HG03139 (cell line): ENCODE measurements around the gene RPA1.

Experiments used
- ATAC-seq: cut with Tn5 transposase; IDR thresholded peaks from one replicate; pipeline ENCODE4 v1.9.1; 2021; ENCODE audit not compliant: unreplicated experiment

RPA1 gene

GRCh38 chr17:1939981-1940809, 110.4 kb downstream of the RPA1 start:
- no peak for ATAC-seq

DNA sequence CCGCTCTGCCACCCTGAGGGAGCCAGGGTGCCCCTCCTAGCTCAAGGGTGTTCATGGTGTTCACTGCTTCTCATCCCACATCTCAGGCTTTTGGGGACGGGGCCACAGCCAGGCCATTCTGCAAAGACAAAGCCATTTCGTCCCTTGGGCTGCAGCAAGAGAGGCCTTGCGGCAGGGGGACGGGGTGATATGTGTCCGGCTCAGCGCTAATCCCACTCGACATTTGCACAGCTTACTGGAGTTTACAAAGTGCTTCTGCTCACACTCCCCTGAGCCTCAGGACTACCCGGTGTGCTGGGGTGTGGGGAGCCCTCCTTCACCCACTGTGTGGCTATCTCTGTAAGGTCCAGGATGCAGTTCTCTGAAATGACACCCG, 111.0 kb downstream of the RPA1 start:
- ATAC-seq, result no peak

DNA sequence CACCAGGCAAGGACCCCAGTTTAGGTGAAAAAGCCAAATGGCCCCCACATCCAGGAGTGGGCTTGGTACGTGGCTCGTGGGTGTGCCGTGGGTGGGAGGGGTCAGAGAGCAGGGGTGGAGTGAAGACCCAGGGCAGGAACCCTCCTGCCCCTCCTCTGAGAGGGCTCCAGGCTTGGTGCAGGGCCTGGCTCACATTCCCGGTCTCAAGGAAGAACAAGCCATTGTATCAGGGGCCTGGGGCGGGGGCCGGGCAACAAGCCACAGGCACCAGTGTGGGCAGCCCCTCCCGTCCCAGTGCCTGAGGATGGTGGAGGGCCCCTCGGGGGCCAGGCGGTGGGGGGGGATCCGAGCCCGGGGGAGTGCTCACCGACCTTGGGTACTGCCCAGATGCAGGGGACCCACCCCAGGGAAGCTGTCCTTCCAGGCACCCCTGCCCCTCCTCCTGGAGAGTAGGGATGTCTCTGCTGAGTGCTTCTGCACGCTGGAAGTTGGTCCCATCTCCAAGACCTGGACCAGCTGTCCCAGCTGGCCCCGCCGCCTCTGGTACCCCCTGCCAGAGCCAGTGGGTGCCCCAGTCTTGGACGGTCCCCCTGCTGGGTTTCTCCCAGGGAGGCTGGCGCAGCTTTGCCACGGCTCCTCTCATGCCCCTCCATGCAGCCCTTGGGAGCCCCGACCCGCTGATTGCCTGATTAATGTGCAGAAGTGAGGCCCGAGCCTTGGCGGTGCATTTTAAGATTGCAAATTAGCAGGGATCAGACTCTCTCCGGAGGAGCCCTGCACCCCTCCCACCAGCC, 111.7 kb downstream of the RPA1 start:
- ATAC-seq, result no peak

- no peak for ATAC-seq
Observed at GRCh38 chr17:1942066-1942365, 112.2 kb downstream of the RPA1 start.

DNA sequence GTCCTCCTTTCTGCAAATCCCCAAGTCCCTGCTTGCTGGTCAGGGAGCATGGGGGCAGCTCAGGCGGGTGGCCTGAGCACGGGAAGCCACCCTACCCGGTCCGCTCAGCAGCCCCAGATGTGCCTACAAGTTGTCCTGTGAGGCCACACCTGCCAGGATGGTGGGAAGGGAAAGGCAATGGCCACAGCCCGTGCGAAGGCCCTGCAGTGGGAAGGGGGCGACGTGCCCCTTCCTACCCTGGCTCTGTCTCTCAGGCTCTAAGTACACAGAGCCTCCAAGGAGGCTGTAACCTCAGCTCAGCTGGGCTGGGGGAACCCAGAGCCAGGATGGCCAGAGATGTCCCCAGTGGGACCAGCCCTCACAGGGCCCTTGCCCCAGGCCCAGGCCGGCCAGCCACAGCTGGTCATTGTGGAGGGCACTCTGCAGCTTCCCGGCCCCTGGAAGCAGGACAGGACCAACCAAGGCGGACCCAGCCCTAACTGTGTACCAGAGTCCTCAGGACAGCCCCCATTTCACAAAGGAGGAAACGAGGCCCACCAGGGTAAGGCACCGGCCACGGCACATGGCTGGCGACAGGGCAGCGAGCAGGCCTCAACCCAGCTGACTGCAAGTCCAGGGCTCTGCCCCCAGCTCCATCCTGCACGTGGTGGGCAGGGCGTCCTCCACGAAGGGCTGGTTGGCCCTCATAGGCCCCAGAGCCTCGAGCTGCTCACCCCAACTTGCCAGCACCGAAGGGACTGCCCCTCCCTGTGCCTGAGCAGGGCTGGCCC, 113.0 kb downstream of the RPA1 start:
- no peak for ATAC-seq

- ATAC-seq, result no peak
Observed at GRCh38 chr17:1943436-1943831, 113.6 kb downstream of the RPA1 start.

GRCh38 chr17:1945621-1946020, 115.8 kb downstream of the RPA1 start:
- ATAC-seq, result no peak

GRCh38 chr17:1946021-1946932, 116.5 kb downstream of the RPA1 start:
- no peak for ATAC-seq

DNA sequence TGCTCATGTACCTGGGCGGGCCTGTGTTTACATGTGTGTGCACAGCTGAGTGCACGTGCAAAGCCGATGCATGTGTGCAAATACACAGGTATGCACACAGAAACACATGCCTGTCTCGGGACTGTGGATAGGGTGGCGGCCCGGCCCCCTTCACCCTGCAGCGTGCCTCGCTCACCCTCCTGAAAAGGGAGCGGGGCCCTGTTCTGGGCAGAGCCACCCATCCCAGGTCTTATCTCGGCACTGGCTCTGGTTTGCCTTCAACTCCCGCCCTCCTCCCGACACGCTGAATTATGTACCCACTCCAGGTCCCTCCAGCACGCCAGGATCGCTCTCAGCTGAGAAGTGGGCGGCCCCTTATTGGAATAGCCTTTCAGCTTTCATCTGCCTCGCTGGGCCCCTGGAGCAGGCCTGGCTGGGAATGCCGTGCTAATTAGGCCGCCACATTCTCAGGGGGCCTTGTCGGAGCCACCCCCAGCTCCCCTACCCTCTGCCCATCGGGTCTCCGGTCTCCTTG, 117.5 kb downstream of the RPA1 start:
- no peak for ATAC-seq

- ATAC-seq, result no peak
Observed at GRCh38 chr17:1947743-1948516, 118.1 kb downstream of the RPA1 start.

- ATAC-seq, result no peak
Observed at GRCh38 chr17:1948517-1948825, 118.7 kb downstream of the RPA1 start.
